ENCODE measurements around the gene PRR5L.

- TF ChIP-seq CTCF (optimal IDR thresholded peaks at IDR 0.05 in 1 of 3, IDR thresholded peaks at IDR 0.05 in 1 of 3, conservative IDR thresholded peaks at IDR 0.05 in 1 of 3; ENCODE audit: extremely low read depth in 1 of 3, insufficient read depth in 2 of 3, low read length in 3 of 3) (no peak), EZH2 (IDR thresholded peaks at IDR 0.05; ENCODE audit: low read length) (no peak)
These were observed 13.7 kb downstream of the PRR5L start for GRCh38 chr11:36309779-36310178.
